Liver (tissue), 9 donors: ENCODE measurements around the gene CMC1. TPM values are rescaled to one million over a fixed set of nuclear protein-coding genes. Genes with fewer than 3 reads are reported as not detected.

Experiments
- DNase-seq: peaks from one replicate; pipeline ENCODE4 v3.0.0-alpha.2; 2017; ENCODE audit warnings: low spot score
- H3K27ac ChIP-seq, 2 donors: one replicate each; pipeline ENCODE4 v1.7.0; 2013; ENCODE audit warnings: inconsistent platforms in 2 of 2, low read length in 2 of 2, control low read depth in 1 of 2, low read depth in 1 of 2, mild to moderate bottlenecking in 1 of 2
- H3K27me3 ChIP-seq, 4 donors: one replicate each; pipeline versions ENCODE4 v1.6.1 to v1.7.0; 2013; ENCODE audit warnings: low read length in 3 of 4, inconsistent platforms in 1 of 4, mild to moderate bottlenecking in 1 of 4, moderate library complexity in 1 of 4; ENCODE audit not compliant: control insufficient read depth in 4 of 4, insufficient read depth in 4 of 4
- H3K36me3 ChIP-seq, 4 donors: one replicate each; pipeline versions ENCODE4 v1.6.1 to v1.7.0; 2013; ENCODE audit warnings: low read length in 3 of 4, mild to moderate bottlenecking in 3 of 4, low read depth in 1 of 4, moderate library complexity in 1 of 4; ENCODE audit not compliant: control insufficient read depth in 4 of 4, insufficient read depth in 3 of 4
- H3K4me1 ChIP-seq, 4 donors: one replicate each; pipeline versions ENCODE4 v1.6.1 to v1.7.0; 2013; ENCODE audit warnings: low read length in 3 of 4, mild to moderate bottlenecking in 3 of 4, moderate library complexity in 1 of 4; ENCODE audit not compliant: control insufficient read depth in 4 of 4, insufficient read depth in 4 of 4
- H3K4me3 ChIP-seq, 3 donors: one replicate each; pipeline versions ENCODE4 v1.6.1 to v1.7.0; 2013; ENCODE audit warnings: low read length in 3 of 3, control low read depth in 1 of 3, low read depth in 1 of 3, mild to moderate bottlenecking in 1 of 3
- H3K9ac ChIP-seq, 2 donors: one replicate each; pipeline ENCODE4 v1.7.0; 2013; ENCODE audit warnings: low read length in 2 of 2, mild to moderate bottlenecking in 2 of 2, moderate library complexity in 2 of 2, control low read depth in 1 of 2, low read depth in 1 of 2
- H3K9me3 ChIP-seq, 4 donors: one replicate each; pipeline versions ENCODE4 v1.6.1 to v1.7.0; 2013; ENCODE audit warnings: low read length in 3 of 4; ENCODE audit not compliant: control insufficient read depth in 4 of 4
- ATF3 ChIP-seq: IDR thresholded peaks from 2 replicates; pipeline ENCODE4 v1.6.1; 2016; ENCODE audit warnings: antibody characterized with exemption
- CTCF ChIP-seq: fragments of 150-350 bp; IDR thresholded peaks from 2 replicates; pipeline ENCODE4 v1.5.1; 2017; ENCODE audit warnings: improper control_type of control experiment, low read depth, low read length; ENCODE audit not compliant: missing input control
- EGR1 ChIP-seq, 2 donors: IDR thresholded peaks; 2 replicates each; pipeline ENCODE4 v1.6.1; 2016 to 2018; ENCODE audit warnings: antibody characterized with exemption in 2 of 2, low read depth in 2 of 2
- FOXA1 ChIP-seq: IDR thresholded peaks from 2 replicates; pipeline ENCODE4 v1.6.1; 2016; ENCODE audit warnings: antibody characterized with exemption
- HNF4A ChIP-seq, 2 donors: conservative IDR thresholded peaks; 2 replicates each; pipeline ENCODE4 v1.6.1; 2016; ENCODE audit warnings: antibody characterized with exemption in 2 of 2, mild to moderate bottlenecking in 2 of 2
- JUND ChIP-seq, 2 donors: IDR thresholded peaks; 2 replicates each; pipeline ENCODE4 v1.6.1; 2016; ENCODE audit warnings: antibody characterized with exemption in 2 of 2
- NR2F2 ChIP-seq: IDR thresholded peaks from 2 replicates; pipeline ENCODE4 v1.6.1; 2016; ENCODE audit warnings: antibody characterized with exemption
- REST ChIP-seq: IDR thresholded peaks from 2 replicates; pipeline ENCODE4 v1.6.1; 2016; ENCODE audit warnings: antibody characterized with exemption, mild to moderate bottlenecking
- RXRA ChIP-seq, 2 donors: IDR thresholded peaks; 2 replicates each; pipeline ENCODE4 v1.6.1; 2017 to 2018; ENCODE audit warnings: antibody characterized with exemption in 2 of 2, mild to moderate bottlenecking in 1 of 2
- SP1 ChIP-seq: IDR thresholded peaks from 2 replicates; pipeline ENCODE4 v1.6.1; 2018; ENCODE audit warnings: antibody characterized with exemption, mild to moderate bottlenecking
- ZBTB33 ChIP-seq: IDR thresholded peaks from 2 replicates; pipeline ENCODE4 v1.6.1; 2016; ENCODE audit warnings: antibody characterized with exemption
- WGBS: extraction: QIAGEN DNeasy Blood & Tissue Kit; methylation state at CpG from one replicate; pipeline ENCODE4 v1.1.7; 2013; 5-methylcytosine and 5-hydroxymethylcytosine counted together
- polyA plus RNA-seq, 2 donors: library from polyadenylated mRNA; stranded (reverse) in 1 of 2; unstranded in 1 of 2; fragments of 200-250 nt in 1 of 2; fragments of >200 nt in 1 of 2; fragmentation: Nextera tagmentation in 1 of 2; extraction: Ambion mirVana in 1 of 2; gene quantifications; one replicate each; pipeline versions ENCODE4 v1.2.1 to v1.2.3, GENCODE V29; 2013 to 2015
- total RNA-seq, 2 donors: library from RNA; depleted of rRNA; stranded (reverse); fragments of >200 nt; gene quantifications; one replicate each; pipeline ENCODE4 v1.2.3, GENCODE V29; 2014
- donor health status: healthy.
- donor health status: healthy.
- donor health status: healthy.
- donor health status: healthy.
- donor health status: healthy.

Gene CMC1
- total and polyA plus RNA-seq, 4 donors, result 4.2 to 58.4 (median 15.6) TPM

GRCh38 chr3:28252001-28252431 is 10.6 kb downstream of the CMC1 start:
- TF ChIP-seq JUND (IDR thresholded peaks at IDR 0.05) (no peak), EGR1 (IDR thresholded peaks at IDR 0.05; ENCODE audit: low read depth in 2 of 2) (no peak), RXRA (IDR thresholded peaks at IDR 0.05) (no peak), REST (no peak), SP1 (no peak), FOXA1 (no peak)
- DNase-seq, result no peak
- Histone ChIP-seq H3K36me3 (no peaks in the 10 kb centered on the region), H3K27me3 (no peaks in the 10 kb centered on the region), H3K9ac (no peak overlapping the region), H3K27ac (no peak overlapping the region), H3K4me1 (no peaks in the 10 kb centered on the region), H3K4me3 (no peak overlapping the region), H3K9me3 (no peaks in the 10 kb centered on the region)
- 85% methylated on average over 3 of the region's 3 CpGs for WGBS

- Histone ChIP-seq H3K27ac (no peak overlapping the region), H3K9me3 (no peaks in the 10 kb centered on the region), H3K9ac (no peak overlapping the region), H3K27me3 (no peaks in the 10 kb centered on the region), H3K36me3 (no peaks in the 10 kb centered on the region), H3K4me1 (no peaks in the 10 kb centered on the region), H3K4me3 (no peak overlapping the region)
- WGBS, result 94% methylated on average over 9 of the region's 9 CpGs
- DNase-seq, result no peak
- TF ChIP-seq ATF3, result no peak
- no peak for TF ChIP-seq SP1
- no peak for TF ChIP-seq ZBTB33
- no peak for TF ChIP-seq CTCF
- no peak for TF ChIP-seq NR2F2
- TF ChIP-seq RXRA (IDR thresholded peaks at IDR 0.05), result no peak
- TF ChIP-seq HNF4A (conservative IDR thresholded peaks at IDR 0.05), result no peak
Measured at GRCh38 chr3:28253040-28253715, 11.8 kb downstream of the CMC1 start.
